ENCODE results near the gene ELK4.

The ELK4 gene

GRCh38 chr1:205570173-205570501, 61.7 kb downstream of the ELK4 start:
- in situ Hi-C loops (cut with MboI; ENCODE audit: low sequenced_read_pairs) = no loop called here

- in situ Hi-C loops (cut with MboI; ENCODE audit: low sequenced_read_pairs) = no loop called here
Observed at GRCh38 chr1:205569411-205570172, 62.2 kb downstream of the ELK4 start.

- in situ Hi-C loops (cut with MboI; ENCODE audit: low sequenced_read_pairs) = no loop called here
Observed at GRCh38 chr1:205568469-205569361, 63.1 kb downstream of the ELK4 start.

GRCh38 chr1:205568135-205568468, 63.7 kb downstream of the ELK4 start:
- in situ Hi-C loops (cut with MboI; ENCODE audit: low sequenced_read_pairs) = no loop called here

GRCh38 chr1:205567716-205568115, 64.1 kb downstream of the ELK4 start:
- in situ Hi-C loops (cut with MboI; ENCODE audit: low sequenced_read_pairs) = no loop called here

GRCh38 chr1:205565799-205566198, 66.0 kb downstream of the ELK4 start:
- in situ Hi-C loops (cut with MboI; ENCODE audit: low sequenced_read_pairs) = no loop called here

- in situ Hi-C loops (cut with MboI; ENCODE audit: low sequenced_read_pairs) = no loop called here
Observed at GRCh38 chr1:205563927-205564441, 67.8 kb downstream of the ELK4 start.

- in situ Hi-C loops (cut with MboI; ENCODE audit: low sequenced_read_pairs) = no loop called here
Observed at GRCh38 chr1:205561501-205562203, 70.2 kb downstream of the ELK4 start.

Data from HL-60/S4 (cell line).